ENCODE results near the gene CCDC68.
"Not testable (repeated sequence)": the region's sequence is repeated elsewhere in the genome, so short reads cannot be mapped to it uniquely, and the experiment has no call there.

Gene CCDC68, protein sequence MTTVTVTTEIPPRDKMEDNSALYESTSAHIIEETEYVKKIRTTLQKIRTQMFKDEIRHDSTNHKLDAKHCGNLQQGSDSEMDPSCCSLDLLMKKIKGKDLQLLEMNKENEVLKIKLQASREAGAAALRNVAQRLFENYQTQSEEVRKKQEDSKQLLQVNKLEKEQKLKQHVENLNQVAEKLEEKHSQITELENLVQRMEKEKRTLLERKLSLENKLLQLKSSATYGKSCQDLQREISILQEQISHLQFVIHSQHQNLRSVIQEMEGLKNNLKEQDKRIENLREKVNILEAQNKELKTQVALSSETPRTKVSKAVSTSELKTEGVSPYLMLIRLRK

DNA sequence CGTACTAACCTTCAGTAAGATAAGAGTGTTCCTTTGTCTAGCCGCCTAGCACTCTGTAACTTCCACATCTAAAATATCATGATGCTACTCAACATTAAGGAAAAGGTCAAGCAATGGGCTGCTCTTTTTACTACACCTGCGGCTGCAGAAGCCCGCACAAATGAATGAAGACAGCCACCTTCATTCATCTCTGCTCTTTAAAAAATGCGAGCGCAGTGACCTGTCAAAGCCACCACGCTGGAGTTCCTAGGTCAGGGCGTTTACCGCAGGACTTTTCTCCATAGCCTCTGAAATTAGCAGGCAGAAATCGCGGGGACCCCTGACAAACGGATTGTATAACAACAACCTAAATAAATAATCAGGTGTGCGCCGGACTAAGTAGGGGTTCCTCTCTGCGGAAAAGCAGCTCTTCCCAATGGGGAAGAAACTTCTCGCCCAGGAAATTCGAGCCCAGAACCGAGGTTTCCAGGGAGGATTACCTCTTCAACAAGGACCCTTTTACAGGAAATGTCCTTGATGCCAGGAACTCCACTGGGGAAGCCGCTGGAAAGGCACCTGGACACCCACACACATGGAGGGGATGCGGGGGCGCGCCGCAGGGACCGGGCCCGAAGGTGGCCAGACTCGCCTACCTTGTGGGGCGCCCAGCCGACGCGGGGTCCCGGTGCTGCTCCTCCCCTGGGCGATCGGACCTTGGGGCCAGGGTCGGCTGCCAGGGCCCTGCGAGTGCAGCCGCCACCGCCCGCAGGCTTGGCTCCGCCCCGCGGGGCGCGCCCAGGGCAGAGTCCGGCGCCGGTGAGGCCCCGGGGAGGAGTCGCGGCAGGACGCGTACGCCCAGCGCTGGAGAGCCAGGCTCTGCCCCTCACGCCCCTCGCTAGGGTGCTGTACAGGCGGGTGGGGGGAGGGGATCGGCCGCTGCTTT, at the start of gene CCDC68:
Gene CCDC68, minus strand, starts transcription at position 758 of the 922 bp plus-strand sequence. CDS start 16,670 bp downstream, outside the sequence.
- peak; percentile 31 for DNase-seq

GRCh38 chr18:55007602-55008001, 48.3 kb upstream of the CCDC68 start:
- no peak for DNase-seq

DNA sequence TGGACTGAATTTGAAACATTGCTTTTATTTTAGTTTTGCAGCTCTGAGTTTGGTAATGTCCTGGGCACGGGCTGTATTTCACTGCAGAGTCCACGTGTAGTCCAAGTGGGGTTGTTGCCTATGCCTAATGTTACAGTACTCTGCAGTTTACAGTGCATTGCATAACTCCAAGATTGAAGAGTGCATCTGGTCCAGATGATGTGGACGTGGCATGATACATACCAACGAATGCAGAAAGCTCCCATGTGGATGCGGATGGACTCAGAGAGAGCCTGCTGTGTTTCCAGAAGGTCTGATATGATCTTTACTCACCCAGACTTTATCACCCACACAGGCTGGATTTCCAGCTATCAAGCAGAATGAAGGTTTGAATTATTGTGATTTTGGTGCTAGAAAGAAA, 44.4 kb upstream of the CCDC68 start:
- no peak for DNase-seq

DNA sequence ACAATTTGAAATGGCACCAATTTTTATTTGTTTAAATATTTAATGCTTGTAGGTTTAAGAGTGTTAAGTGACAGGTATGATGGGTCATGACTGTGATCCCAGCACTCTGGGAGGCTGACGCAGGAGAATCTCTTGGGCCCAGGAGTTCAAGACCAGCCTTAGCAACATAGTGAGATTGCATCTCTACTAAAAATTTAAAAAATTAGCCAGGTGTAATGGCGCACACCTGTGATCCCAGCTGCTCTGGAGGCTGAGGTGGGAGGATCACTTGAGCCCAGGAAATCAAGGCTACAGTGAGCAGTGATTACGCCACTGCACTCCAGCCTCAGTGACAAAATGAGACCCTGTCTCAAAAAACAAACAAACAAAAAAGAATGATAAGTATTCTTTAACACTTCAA, 43.0 kb upstream of the CCDC68 start:
- no peak for DNase-seq

- DNase-seq = no peak
Measured at GRCh38 chr18:55001394-55002024, 42.2 kb upstream of the CCDC68 start.

GRCh38 chr18:55000529-55000928, 41.3 kb upstream of the CCDC68 start:
- no peak for DNase-seq

GRCh38 chr18:54999016-54999415, 39.8 kb upstream of the CCDC68 start:
- no peak for DNase-seq

DNA sequence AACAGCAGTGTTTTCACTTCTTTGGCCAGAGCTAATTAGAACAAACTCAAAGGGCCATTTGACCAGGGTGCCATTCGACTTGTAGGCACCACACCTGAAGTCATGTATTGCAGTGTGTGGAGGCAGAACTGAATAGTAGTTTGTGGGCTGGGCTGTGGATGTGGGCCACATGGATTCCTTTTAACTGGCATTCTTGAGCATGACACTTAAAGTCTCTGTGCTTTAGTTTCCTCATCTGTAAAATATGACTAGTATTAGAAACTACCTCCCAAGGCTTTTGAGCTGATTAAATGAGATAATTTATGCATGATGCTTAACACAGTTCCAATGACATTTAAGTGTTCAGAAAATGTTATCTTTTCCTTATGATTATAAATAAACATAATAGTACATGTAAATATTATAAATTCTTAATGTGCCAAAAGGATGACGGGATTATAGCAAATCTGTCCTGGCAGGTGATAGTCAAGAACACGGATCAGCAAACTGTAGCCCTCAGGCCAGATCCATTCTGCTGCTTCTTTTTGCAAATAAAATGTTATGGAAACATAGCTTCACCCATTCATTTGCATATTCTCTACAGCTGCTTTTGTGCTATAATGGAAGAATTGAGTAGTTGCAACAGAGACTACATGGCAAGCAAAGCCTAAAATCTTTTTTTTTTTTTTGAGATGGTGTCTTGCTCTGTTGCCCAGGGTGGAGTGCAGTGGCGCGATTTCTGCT, 36.3 kb upstream of the CCDC68 start:
- no peak for DNase-seq

GRCh38 chr18:54991981-54992380, 32.7 kb upstream of the CCDC68 start:
- DNase-seq = no peak

DNA sequence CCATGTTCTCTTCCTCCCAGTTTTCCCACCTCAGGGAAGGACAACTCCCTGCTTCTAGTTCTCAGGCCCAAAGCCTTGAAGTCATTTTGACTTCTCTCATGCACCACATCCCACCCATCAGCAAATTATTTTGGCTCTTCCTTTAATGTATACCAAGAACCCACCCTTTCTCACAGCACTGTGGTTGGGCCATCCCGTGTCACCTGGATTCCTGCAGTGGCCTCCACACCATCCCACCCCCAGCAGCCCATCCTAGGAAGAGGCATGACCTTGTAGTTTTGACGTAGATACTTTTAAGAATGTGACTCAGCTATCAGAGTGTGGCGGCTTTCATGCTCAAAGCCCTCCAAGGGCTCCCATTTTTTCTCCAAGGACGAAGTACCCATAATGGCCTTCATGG, 25.6 kb upstream of the CCDC68 start:
- no peak for DNase-seq

DNA sequence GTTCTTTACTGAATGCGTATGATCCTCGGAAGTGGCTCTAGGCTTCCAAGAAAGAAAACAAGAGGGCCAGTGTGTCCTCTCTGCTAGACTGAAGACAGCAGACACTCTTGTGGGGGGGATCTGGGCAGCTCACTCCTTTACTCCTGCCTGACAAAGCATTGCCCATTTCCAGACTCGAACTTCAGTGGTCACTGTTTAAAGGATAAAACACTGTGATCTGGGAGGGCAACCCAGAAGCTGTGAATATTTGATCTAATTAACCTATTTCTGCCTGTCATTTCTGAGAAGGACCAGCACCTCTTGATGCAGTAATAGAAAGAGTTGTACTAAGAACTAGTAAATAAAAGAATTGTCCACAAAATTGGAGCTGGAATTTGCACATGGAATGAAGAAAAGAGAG, 24.5 kb upstream of the CCDC68 start:
- DNase-seq = no peak

- DNase-seq = peak; percentile 69
Measured at GRCh38 chr18:54983041-54983686, 23.9 kb upstream of the CCDC68 start.

GRCh38 chr18:54981076-54981475, 21.8 kb upstream of the CCDC68 start:
- no peak for DNase-seq

GRCh38 chr18:54975598-54975997, 16.3 kb upstream of the CCDC68 start:
- no peak for DNase-seq

GRCh38 chr18:54973046-54973445, 13.8 kb upstream of the CCDC68 start:
- no peak for DNase-seq

GRCh38 chr18:54968807-54969206, 9.5 kb upstream of the CCDC68 start:
- peak; percentile 51 for DNase-seq

DNA sequence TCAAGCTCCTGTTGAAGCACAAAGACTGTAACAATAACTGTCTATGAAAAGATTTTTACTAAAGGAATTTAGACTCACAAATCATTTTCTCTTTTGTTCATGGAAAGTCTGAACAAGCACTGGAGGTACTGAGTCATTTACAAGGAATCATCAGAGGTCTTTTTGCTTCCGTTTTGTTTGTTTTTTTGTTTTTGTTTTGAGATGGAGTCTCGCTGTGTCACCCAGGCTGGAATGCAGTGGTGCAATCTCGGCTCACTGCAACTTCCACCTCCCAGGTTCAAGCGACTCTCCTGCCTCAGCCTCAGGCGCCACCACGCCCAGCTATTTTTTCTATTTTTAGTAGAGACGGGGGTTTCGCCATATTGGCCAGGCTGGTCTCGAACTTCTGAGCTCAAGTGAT, 9.0 kb upstream of the CCDC68 start:
- not testable (repeated sequence) for DNase-seq

GRCh38 chr18:54967786-54968185, 8.5 kb upstream of the CCDC68 start:
- no peak for DNase-seq

DNA sequence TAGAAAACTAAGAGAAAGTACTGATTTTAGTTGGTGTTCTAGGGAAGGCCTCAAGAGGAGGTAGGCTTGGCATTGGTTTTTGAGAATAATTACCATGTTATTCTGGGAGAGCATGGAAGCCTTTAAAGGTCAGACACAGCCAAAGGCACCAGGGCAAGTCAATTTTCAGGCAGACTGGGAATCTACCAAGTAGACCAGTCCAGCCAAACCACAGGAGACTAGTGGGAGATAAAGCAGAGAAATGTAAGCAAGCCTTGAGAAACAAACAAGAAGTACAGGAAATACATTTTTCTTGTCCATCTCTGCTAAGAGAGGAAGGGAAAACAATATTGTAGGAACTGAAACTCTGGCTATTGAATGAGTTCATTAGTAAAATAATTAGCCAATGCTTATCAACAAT, 5.5 kb upstream of the CCDC68 start:
- DNase-seq = no peak

DNA sequence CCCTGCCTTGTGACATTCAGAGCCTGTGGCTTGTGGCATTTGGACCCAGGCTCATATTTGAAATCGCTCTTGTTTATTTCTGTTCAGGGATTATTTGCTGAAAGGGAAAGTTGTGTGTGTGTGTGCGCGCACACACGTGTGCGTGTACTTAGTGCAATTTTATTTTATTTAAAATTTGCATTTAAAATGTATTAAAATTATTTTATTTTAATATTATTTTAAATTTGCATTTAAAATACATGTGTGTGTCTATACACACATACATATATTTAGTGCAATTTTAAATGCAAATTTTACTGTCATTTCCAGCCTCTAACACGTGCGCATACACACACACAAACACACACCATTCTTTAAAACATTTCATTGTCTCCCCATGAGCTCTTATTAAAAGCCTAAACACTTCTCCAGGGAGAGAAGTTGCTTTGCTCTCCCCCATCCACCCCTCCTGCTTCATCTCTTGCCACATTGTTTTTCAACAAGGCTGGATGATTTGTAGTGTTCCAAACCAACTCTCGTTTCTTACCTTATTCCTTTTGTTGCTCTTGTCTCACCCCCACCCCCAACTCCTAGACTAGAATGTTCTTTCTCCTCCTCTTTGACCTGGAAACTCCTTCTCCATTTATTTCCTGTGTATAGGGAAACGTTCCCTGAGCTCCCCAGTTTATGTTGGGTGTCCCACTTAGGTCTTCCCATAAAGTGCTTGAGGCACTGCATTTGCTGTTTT, 3.8 kb upstream of the CCDC68 start:
- no peak for DNase-seq

GRCh38 chr18:54961868-54962267, 2.6 kb upstream of the CCDC68 start:
- no peak for DNase-seq

GRCh38 chr18:54961016-54961423, 1.8 kb upstream of the CCDC68 start:
- DNase-seq = no peak

Data from NCI-H82 (cell line).